Activated CD4-positive, alpha-beta T cell treated with anti-CD3 and anti-CD28 coated beads, Interleukin-2, Interleukin-4, amounts not matched to agents 100 ng/mL and 50 ng/mL, durations not matched to agents 16 hours and 8 hours (primary cell): ENCODE data around the gene MINDY3.
"Not testable (repeated sequence)": the region's sequence is repeated elsewhere in the genome, so short reads cannot be mapped to it uniquely, and the experiment has no call there.

ENCODE experiments used
- DNase-seq: peaks from one replicate; pipeline ENCODE4 v3.0.0-alpha.2; 2020; ENCODE audit warnings: low spot score

Gene MINDY3

GRCh38 chr10:15856328-15857015 is 3.8 kb downstream of the MINDY3 start:
- DNase-seq = no peak

DNA sequence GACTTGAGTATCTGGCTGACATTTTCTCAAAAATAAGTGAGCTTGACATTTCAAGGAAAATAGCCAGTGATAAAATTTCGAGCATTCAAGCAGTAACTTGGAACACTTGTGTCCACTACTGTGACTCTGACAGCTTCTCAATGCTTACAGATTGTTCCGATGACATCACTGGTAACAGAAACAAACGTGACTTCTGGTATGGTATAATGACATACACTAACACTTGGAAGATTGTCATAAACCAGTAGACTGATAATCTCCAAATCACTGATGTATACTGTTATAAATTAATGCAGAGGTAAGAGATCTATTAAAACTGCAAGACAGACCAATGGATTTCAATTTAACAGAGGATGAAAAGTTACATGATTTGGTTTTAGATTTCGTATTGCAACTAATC is 6.5 kb downstream of the MINDY3 start:
- no peak for DNase-seq

- DNase-seq = no peak
Observed at GRCh38 chr10:15852111-15852557, 8.2 kb downstream of the MINDY3 start.

DNA sequence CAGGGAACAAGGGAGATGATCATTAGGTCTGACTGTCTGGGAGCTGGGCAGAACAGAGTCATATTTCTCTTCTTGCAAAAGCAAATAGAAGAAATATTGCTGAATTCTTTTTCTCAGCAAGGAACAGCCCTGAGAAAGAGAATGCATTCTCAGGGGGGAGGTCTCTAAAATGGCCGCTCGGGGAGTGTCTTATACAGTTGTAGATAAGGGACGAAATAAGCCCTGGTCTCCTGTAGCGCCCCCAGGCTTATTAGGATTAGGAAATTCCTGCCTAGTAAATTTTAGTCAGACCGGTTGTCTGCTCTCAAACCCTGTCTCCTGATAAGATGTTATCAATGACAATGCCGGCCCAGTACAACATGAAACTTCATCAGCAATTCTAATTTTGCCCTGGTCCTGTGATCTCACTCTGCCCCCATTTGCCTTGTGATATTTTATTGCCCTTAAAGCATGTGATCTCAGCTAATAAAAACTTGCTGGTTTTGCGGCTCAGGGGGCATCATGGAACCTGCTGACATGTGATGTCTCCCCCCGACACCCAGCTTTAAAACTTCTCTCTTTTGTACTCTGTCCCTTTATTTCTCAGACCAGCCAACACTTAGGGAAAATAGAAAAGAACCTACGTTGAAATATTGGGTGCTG is 9.8 kb downstream of the MINDY3 start:
- not testable (repeated sequence) for DNase-seq

- no peak for DNase-seq
Observed at GRCh38 chr10:15849316-15849715, 11.0 kb downstream of the MINDY3 start.

GRCh38 chr10:15847481-15847880 is 12.8 kb downstream of the MINDY3 start:
- DNase-seq = no peak

DNA sequence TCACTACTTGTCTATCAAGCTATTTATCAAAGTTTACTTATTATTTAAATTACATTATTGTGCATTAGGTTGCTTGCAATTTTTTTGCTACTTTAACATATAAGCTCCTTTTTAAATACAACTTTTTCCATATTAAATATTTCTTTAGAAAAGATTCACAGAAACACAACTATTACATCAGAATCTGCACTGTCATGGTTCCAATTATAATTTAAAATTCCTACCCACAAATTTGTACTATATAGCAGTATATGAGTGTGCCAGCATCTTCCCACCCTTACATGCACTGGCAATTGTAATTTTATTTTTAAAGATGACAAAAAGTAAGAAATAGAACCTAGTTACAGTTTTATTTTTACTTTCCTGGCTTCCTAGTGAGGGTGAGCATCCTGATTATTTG is 15.8 kb downstream of the MINDY3 start:
- DNase-seq = no peak

GRCh38 chr10:15843695-15844094 is 16.6 kb downstream of the MINDY3 start:
- DNase-seq = no peak

DNA sequence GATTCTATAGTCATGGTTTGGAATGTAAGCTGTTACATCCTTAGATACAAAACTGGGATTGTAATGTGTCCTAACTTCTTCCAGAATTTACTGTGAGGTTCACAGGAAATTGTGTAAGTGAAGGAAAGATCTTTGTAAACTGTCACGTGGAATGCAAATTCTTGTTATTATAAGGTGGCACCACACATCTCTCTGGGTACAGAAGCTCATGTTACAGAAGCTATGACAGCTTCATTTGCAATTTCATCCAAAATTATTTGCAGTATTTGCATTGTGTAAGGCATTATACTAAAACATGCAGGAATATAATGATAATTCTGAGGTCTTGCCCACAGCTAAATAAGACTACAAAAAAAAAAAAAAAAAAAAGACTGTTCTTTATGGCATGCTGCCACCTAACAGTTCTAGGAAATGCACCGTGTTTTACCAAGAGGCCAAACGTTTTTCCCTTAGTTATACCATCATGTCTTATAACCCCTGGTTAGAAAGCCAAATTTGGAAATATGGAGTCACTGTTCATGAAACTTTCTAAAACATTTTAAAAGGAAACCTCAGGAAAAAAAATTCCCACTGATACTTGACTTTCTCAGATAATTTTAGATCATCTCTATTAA is 17.6 kb downstream of the MINDY3 start:
- no peak for DNase-seq

DNA sequence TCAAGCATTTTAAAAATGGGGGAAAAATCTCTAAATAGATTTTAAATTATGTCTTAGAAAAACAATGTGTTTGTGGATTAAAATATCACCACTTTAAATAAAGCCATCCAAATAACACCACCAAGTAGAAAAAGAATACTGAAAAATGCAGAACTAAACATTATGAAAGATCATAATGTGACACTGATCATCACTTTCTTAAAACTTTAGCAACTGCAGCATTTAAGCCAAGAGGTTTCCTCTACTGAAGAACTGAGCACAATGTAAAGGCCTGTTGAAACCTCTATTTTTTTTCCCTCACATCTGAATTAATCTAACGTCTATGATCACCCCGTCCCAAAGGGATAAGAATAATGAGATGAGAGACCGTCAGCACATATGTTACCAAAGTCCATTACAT is 18.6 kb downstream of the MINDY3 start:
- no peak for DNase-seq

GRCh38 chr10:15836807-15837206 is 23.5 kb downstream of the MINDY3 start:
- DNase-seq = peak; percentile 58

DNA sequence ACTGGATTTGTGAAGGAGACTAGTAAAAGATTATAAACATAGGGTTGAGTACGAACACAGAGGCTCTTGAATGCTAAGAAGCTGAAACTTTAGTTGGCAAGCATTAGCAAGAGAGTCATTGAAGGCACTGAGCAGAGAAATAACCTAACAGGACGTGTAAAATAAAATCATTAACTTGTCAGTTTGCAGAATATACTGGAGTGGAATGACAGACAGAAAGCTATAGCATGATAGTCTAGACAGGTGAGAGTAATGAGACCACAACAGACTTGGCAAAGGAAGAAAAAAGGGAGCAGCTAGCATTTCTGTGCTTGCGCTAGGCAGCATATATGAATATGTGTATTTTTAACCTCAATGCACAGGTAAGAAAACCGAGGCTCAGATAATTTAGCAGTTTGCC is 30.8 kb downstream of the MINDY3 start:
- no peak for DNase-seq

DNA sequence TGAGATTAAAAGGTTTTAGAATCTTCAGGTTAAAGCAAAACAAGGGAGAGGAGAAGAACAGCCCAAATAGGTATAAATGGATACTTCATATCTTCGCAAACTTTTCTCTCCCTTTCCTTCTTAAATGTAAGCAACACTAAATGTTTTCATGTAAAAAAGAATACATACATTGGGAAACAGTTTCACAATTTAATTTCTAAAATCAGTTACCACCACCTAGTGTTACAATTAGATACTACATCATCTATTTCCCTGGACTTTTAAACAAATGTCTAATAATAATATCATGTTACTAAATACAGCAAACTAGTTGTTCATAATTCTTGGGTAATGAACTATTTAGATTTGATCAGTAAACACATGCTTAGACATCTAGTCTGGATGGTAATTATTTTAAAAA is 35.8 kb downstream of the MINDY3 start:
- DNase-seq = no peak

- DNase-seq = no peak
Observed at GRCh38 chr10:15822131-15822530, 38.2 kb downstream of the MINDY3 start.

DNA sequence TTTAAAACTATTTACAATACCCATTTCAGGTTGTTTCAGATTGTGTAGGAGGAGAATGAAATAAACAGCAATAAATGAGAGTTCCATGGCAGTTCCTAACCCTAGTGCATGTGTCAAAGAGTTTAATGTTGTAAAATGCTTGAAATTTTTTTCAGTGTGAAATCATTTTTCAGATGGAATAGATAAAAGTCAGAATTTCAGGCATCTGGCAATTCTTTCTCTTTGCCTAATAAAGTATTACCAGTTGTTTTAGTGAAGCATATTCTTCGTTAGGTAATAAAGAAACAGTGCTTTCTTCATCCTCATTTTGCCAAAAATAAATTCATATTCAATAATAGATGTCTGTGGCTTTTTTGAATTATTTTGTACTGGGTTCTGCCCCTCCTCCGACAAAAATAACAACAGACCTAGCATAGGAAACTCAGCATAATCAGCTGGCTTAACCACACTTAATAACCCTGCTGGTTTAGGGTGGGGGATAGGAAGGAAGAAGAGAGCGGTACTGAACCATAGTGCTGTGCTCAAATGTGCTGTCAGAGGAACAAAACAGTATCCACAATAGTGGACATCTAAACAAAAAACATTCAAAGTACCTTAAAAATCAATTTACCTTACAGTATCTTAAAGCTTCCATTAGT is 39.1 kb downstream of the MINDY3 start:
- no peak for DNase-seq

DNA sequence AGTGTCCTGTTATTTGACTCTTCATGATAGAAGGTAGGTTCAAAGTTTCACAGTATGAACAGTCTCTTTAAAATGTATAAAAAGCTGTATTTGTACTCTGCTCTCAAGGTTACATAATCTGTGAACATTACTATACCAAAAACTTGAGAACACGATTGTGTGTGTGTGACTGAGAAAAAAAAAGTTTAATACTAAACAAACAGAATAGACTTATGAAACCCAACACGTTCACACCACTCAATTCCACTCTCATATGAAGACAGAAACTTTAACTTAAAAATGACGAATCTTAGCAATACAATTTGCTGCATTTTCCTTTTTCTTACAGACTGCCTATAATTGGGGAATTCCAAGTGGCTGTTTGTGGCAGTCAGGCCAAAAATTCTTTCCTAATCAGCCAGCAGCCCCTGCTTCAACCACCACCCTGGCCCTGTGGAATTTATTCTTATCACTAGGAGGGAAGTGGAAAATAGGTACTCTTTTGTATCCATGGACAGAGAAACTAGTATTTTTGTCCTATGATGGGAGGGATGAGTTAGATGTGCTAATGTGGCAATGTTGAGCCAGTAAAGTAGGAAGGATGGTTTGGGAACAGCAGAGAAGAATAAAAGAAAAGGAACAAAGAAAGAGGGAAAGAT is 42.8 kb downstream of the MINDY3 start:
- no peak for DNase-seq

DNA sequence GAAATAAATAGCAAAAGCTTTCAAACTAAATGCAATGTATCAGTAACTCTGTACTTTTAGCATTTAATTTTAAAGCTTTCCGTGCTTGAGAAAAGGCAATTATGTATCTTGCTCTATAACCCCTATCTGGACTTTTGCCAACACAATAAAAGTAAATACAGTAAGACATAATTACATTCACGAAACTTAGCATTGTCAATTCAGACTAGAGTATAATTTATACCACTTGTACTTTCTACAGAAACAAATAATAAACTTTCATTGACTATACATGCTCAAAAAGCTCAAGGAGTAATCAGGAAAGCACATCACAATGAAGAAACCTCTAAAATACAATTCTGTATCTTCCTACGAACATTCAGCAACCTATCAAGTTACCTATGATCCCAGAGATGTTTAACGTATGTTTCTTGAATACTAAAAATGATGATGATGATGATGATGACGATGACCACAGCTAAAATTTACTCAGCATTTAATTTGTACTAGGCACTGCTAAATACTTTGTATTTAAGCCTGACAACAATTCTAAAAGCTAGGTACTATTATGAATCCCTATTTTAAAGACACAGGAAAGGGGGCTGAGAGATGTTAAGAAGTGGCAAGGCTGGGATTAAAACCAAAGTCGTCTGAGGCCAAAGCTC is 44.9 kb downstream of the MINDY3 start:
- DNase-seq = no peak

- DNase-seq = no peak
Observed at GRCh38 chr10:15814565-15814964, 45.7 kb downstream of the MINDY3 start.

- no peak for DNase-seq
Observed at GRCh38 chr10:15813415-15813814, 46.9 kb downstream of the MINDY3 start.

GRCh38 chr10:15809450-15809849 is 50.9 kb downstream of the MINDY3 start:
- no peak for DNase-seq

- no peak for DNase-seq
Observed at GRCh38 chr10:15808204-15808797, 52.0 kb downstream of the MINDY3 start.
